HG03066 (cell line): Measurements from ENCODE around the gene PIK3R5.

ENCODE experiments used
- ATAC-seq: cut with Tn5 transposase; IDR thresholded peaks from one replicate; pipeline ENCODE4 v1.9.1; 2021; ENCODE audit warnings: low read depth; ENCODE audit not compliant: unreplicated experiment

Gene PIK3R5, protein sequence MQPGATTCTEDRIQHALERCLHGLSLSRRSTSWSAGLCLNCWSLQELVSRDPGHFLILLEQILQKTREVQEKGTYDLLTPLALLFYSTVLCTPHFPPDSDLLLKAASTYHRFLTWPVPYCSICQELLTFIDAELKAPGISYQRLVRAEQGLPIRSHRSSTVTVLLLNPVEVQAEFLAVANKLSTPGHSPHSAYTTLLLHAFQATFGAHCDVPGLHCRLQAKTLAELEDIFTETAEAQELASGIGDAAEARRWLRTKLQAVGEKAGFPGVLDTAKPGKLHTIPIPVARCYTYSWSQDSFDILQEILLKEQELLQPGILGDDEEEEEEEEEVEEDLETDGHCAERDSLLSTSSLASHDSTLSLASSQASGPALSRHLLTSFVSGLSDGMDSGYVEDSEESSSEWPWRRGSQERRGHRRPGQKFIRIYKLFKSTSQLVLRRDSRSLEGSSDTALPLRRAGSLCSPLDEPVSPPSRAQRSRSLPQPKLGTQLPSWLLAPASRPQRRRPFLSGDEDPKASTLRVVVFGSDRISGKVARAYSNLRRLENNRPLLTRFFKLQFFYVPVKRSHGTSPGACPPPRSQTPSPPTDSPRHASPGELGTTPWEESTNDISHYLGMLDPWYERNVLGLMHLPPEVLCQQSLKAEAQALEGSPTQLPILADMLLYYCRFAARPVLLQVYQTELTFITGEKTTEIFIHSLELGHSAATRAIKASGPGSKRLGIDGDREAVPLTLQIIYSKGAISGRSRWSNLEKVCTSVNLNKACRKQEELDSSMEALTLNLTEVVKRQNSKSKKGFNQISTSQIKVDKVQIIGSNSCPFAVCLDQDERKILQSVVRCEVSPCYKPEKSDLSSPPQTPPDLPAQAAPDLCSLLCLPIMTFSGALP

GRCh38 chr17:8965394-8966168, at the start of gene PIK3R5:
Gene PIK3R5, minus strand, starts transcription at chr17:8965707. Its CDS starts 54,213 bp downstream, at chr17:8911494.
- ATAC-seq, result peak; percentile 70

- no peak for ATAC-seq
Observed at GRCh38 chr17:9011001-9011400, 45.5 kb upstream of the PIK3R5 start.

- ATAC-seq, result no peak
Observed at GRCh38 chr17:9009737-9010136, 44.2 kb upstream of the PIK3R5 start.

DNA sequence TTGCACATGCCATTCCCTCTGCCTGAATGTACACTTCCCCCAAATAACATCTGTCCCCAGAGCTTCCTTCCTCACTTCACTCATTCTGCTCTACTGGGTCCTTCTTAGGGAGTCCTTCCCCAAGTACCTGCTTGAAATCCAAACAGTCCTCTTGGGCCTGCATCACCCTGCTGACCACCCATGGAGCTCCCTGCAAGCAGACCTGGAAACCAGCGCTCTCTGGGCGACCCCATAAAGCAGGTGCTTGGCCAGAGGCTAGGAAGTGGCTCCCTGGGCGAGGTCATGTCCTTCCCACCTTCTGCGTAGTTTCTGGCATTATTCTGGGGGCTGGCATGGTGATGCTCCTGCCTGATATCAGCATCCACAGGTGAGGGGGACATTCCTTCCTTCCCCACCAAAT, 43.6 kb upstream of the PIK3R5 start:
- no peak for ATAC-seq

DNA sequence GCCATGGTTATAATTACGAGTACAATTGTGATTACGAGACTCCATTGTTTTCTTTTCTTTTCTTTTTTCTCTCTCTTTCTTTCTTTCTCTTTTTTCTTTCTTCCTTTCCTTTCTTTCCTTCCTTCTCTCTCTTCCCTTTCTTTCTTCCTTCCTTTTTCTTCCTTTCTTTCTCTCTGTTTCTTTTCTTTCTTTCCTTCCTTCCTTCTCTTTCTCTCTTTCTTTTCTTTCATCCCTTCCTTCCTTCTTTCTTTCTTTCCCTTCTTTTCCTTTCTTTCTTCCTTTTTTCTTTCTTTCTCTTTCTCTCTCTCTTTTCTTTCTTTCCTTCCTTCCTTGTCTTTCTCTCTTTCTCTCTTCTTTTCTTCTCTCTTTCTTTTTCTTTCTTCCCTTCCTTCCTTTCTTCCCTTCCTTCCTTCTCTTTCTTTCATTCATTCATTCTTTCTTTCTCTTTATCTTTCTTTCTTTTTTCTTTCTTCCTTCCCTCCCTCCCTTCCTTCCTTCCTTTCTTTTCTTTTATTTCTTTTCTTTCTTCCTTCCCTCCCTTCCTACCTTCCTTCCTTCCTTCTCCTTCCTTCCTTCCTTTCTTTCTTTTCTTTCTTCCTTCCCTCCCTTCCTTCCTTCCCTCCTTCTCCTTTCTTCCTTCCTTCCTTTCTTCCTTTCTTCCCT, 41.7 kb upstream of the PIK3R5 start:
- no peak for ATAC-seq

GRCh38 chr17:9006175-9006767, 40.8 kb upstream of the PIK3R5 start:
- ATAC-seq, result no peak

GRCh38 chr17:9004961-9005285, 39.4 kb upstream of the PIK3R5 start:
- ATAC-seq, result no peak

- no peak for ATAC-seq
Observed at GRCh38 chr17:9004132-9004960, 38.8 kb upstream of the PIK3R5 start.

GRCh38 chr17:9003355-9004131, 38.0 kb upstream of the PIK3R5 start:
- ATAC-seq, result no peak

GRCh38 chr17:9002606-9003354, 37.3 kb upstream of the PIK3R5 start:
- ATAC-seq, result no peak

DNA sequence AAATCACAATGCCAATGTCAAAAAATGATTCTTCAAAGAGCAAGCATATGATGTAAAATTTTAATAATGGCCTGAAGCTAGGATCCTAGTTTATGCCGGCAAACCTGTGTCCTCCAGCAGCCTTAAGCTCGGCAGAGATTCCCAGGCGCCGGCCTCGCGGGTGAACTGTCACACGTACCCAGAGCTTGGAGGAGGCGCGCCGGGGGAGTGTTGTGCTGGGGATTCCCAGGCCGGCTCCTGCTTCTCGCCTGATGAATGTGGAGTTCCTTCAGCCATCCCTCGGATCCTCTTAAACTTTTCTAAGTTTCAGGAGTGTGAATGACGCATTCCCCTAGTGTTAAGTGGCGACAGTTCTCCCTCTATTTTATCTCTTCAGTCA, 36.7 kb upstream of the PIK3R5 start:
- no peak for ATAC-seq

DNA sequence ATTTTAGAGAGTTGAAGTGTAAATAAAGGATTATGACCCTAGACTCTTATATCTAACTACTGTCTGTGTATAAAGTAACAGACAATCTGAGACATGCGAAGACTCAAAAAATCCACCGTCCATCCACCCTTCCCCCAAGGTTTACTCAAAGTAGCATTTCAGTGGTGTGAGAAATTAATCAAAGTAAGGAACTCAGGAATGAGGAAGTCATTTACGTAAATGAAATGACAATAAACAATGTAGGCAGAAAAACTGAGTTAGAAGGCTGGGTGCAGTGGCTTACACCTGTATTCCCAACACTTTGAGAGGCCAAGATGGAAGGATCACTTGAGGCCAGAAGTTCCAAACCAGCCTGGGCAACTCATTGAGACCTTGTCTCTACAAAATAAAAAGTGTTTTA, 36.1 kb upstream of the PIK3R5 start:
- no peak for ATAC-seq

DNA sequence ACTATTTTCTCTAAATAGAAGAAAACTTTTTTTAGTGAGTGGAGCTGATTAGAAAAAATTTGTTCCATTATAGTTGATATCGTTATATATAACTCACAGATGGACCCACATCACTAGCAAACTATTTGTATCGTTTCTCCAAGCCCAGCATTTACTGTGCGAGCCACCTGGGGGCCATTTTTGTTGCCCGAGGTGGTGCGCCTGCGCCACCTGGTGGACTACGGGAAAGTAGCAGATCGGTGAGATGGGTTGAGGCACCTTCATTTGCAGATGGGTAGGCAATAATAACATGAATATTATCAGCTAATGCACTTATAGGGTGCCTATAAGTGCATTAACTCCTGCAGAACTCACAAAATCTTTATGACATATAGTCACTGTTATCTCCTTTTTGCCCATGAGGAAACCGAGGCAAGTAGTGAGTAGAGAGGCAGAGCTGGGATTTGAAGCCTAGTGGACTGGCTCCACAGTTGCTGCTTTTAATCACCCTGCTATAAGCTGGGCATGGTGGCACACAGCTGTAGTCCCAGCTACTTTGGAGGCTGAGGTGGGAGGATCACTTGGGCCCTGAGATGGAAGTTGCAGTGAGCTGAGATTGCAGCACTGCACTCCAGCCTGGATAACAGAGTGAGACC, 32.6 kb upstream of the PIK3R5 start:
- no peak for ATAC-seq

DNA sequence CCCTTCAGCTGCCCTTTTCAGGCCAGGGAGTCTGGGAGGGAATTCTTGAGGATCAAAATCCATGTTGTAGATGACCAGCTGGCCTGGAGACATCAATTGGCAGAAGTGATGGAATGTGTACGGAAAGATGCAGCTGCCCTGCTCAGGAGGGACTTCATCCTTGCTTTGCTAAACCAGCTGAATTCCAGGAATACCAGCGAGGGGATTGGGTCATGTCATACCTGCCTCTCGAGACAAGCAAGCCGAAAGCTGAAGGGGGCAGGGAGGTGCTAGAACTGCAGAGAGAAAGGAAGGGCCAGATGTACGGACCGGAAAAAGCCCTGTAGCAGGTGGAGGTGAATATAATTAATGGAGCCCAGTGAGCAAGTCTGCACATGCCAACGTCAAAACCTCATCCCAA, 30.2 kb upstream of the PIK3R5 start:
- ATAC-seq, result no peak

DNA sequence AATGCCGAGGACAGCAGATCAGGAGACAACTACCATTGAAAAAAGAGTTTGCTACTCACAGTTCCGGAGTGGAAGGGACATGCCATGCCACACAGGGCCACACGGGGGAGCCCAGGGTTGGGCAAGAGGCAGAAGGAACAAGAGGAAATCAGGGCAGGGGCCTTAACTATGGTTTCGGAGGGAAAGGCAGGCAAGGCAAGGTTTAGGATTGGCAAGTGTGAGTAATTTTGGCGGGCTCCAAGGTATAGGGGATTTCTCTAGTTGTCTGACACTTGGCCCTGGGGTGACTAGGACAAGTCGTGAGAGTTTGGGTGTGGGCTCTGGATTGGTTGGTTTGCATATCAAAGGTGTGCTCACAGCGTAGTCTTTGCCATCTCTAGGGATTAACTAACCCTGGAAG, 28.8 kb upstream of the PIK3R5 start:
- no peak for ATAC-seq

DNA sequence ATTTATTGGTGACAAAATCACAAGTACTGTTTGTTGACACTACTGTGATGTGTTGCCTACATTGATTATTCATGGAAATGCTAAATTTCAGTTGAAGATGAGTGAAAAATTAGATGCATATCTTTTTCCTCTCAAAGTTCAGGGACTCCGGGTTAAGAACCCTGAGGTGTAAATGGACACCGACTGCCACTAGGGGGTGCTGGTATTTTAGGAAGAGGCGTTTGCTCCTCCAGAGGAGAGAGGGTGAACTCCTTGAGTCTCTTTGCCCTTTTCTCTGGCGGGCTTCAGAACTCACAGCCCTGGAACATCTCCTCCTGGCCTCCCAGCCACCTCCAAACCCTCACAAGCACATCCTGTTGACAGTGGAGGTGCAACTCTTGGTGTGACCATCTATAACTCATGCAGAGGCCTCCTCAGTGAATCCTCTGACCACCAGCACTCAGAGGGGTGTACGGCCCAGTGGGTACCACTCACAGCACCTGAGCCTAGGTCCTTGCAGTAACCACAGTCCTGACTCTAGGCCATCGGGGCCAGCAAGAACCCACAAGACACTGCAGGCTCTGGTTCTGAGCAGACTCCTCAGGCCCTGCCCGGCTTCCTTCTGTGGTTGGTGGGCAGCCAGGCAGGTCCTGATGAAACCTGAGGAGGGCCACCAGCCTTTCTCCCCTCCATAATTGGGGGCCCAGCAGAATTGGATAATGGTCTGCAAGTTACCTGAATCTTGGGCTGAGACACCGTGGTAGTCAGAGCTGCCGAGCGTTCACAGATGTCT, 26.2 kb upstream of the PIK3R5 start:
- no peak for ATAC-seq
